ENCODE results near the gene CNTNAP4.
A peak's percentile ranks its signal among the peaks of the same experiment; 100 is the strongest.

Gene CNTNAP4

GRCh38 chr16:76309639-76310335 lies 32.6 kb downstream of the CNTNAP4 start:
- DNase-seq = no peak

DNA sequence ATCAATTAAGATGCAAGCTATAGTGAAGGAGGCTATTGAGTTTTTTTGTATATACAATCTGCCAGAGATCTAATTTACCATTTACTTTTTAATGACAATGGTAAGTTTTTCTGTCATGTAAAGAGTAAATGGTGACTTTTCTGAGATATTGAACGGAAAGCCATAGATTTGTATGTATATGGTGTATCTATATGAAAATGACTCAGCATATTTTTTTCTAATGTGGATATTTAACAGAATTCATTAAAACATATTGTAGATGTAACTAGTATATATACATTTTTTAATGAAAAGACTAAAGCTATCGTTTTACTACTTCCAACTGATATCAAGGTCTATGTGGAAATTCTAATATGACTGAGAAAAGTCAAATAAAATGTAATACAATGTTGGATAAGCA lies 34.1 kb downstream of the CNTNAP4 start:
- DNase-seq = no peak

DNA sequence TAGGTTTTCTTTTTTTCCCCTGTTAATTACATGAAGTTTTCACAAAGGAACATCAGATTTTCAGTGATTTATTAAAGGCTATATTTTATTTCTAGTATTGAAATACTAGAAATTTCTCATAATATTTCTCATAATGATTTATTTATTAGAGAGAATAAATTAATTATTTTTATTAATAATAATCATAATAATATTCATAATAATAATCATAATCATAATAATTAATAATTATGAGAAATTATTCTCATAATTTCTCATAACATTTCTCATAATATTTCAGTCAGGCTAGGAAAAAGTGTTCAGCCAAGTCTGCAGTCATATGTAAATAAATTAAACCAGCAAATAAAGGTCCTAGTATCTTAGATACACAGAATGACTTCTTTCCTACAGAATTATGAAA lies 41.4 kb downstream of the CNTNAP4 start:
- DNase-seq = no peak

DNA sequence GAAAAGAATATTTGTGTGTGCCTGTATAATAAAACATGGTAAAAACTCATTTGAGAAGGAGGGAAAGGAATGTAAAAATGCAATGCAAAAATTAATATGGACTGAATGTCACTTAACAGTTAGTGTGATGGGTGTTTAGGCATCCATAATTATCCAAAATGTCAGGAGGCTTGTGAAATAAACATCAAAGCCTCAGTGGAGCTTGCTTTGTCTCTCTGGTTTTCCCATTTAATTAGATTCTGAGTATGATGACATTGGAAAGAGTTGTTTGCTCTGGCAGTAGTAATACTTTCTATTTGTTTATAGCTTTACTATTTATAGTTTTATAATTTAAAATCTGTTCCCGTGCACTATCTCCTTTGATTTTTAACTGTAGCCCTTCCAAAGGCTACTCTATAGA lies 51.9 kb downstream of the CNTNAP4 start:
- no peak for DNase-seq

- DNase-seq = no peak
Measured at GRCh38 chr16:76335180-76335974, 58.2 kb downstream of the CNTNAP4 start.

DNA sequence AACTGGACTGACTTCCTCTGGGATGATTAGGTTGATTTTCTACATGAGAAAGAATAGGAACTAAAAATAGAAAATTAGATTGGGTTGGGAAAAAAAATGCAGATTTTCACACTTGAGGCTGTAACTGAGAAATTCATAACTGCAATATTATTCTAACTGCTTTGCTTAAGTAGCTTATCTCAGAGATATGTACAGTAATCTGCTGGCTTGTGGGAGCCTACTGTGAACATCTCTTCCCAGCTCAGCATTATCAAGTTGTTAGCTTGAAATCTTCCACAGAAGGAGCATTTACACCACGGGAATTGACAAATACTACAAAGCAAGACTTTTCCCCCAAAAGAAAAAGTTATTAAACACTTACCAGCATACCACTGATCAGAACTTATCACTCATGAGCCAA lies 58.9 kb downstream of the CNTNAP4 start:
- no peak for DNase-seq

DNA sequence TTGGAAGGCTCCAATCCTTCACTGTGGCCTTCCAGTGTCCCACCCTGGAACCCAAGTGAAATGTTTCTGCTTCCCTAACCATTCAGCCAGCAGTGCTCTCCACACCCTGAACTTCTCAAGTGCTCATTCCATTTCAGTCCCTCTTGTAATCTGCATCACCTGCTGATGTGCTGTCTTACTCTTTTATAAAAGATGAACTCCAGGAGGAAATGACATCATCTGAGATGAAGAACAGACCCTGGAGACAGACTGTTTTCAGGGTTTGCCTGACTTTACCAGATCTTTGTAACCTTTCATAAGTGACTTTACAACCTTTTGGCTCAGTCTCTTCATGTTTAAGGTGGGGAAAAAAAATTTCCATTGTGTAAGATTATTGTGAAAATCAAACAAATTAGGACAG lies 61.3 kb downstream of the CNTNAP4 start:
- DNase-seq = no peak

DNA sequence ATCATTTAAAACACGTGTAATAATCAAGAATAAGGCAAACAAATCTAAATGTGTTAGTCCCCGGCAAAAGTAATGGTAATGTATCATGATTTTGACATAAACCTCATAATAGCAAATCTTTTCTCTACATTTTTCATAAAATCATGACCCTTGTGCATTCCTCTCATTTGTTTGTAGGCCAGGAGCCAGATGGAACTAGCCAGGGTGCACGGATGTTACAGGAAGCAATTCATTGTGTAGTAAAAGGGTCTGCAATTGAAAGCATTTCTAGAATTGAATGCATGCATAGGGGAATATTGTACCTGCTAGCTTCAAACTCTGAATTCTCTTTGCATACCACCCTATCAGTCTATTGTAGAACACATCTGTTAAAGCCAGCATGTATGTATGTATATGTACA lies 66.6 kb downstream of the CNTNAP4 start:
- DNase-seq = no peak

DNA sequence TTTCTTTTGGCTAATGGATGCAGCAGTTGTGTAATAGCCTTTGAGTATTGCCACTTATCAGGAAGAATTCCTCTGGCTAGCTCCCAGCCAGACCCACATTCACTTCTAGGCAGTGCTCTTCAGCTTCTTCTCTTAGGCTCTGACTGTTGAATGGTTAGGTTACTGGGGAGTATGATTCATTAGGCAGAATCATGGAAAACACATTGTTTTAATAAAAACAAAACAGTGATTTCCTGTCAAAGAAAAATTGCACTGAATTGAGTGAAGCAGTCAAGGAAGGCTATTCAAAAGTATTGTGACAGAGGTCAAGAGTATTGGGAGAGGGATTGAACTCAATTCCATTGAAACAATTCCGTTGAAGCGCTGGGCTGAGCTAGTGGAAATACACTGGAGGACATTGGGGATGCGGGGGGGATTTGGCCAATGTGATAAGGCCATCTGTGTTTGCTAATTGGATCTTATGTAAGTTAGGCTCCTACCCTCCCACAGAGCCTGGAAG lies 68.0 kb downstream of the CNTNAP4 start:
- no peak for DNase-seq

GRCh38 chr16:76346210-76346609 lies 69.0 kb downstream of the CNTNAP4 start:
- DNase-seq = no peak

DNA sequence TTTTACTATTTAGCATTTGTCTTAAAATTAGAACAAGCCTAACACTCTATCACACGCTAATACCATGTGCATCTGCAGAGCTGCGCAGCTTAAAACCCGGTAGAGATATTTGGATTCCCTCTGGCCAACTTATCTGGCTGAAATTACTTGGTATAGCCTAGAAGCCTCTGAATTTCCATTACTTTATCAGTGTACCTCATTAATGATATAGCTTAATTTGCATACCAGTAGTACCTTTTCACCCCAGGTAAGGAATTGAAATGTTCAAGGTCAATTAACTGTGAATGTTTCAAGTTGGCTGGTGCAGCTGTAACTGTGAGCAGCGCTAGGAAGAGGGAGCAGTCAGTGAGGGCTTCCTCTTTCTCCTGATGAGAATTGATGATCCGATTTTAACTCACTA lies 74.2 kb downstream of the CNTNAP4 start:
- DNase-seq = no peak

DNA sequence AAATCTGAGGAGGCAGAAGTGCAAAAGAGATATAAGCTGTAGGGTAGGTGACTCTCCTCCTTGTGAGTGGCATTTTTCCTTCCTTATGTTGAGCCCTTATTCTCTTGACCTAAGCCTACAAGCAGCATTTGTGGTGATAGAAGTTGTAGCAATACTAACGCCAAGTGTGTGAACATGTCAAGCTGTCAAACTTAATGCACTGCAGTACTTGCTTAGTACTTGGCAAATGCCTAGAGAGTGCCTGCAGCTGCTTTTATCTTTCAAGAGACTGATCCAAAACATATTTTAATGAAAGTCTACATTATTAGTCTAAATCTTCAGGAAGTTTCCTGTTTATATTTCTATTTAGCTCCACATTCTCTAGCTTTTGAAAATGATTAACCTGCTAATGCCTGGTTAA lies 83.2 kb downstream of the CNTNAP4 start:
- peak; percentile 33 for DNase-seq

DNA sequence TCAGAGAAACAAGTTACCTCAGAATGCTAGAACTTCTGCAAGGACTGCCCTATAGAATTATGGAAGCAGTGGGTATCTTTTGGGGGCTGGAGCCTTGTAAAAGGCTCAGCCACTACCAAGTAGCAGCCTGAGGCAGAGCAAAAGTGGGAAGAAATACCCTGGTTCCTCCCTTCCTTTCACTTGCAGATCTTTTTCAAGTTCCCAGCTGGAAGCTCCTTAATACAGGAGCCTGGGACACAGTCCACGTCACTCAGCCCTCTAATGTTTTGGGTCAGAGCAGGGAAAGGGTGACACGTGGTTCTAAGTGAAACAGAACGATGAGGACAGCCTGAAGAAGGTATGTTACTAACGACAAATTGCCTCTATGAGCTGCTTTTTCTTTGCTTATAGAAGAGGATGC lies 93.1 kb downstream of the CNTNAP4 start:
- no peak for DNase-seq

DNA sequence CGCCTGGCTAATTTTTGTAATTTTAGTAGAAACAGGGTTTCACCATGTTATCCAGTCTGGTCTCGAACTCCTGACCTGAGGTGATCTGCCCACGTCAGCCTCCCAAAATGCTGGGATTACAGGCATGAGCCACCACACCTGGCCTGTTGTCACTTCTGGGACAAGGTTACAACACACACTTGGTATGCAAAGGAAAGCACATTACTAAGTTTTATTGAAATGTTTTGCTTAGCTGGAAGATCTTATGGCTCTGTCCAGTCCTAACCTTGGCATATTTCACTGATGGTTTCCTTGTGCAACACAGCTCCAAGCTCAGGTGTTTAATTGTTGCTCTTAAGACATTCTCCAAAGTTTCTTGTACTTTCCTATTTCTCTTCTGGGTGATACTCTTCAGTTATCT lies 94.2 kb downstream of the CNTNAP4 start:
- DNase-seq = no peak

GRCh38 chr16:76373998-76374397 lies 96.8 kb downstream of the CNTNAP4 start:
- no peak for DNase-seq

DNA sequence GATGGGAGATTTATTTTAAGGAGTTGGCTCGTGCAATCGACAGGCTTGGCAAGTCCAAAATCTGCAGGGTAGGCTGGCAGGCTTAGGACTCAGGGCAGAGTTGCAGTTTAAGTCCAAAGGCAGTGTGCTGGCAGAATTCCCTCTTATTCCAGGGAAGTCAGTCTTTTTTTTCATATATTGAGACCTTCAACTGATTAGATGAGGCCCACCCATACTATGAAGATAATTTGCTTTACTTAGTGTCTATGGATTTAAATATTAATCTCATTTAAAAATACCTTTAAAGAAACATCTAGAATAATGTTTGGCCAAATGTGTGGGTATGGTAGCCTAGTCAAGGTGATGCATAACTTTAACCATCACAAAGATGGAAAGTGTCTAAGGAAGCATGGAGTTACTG lies 99.8 kb downstream of the CNTNAP4 start:
- no peak for DNase-seq

- no peak for DNase-seq
Measured at GRCh38 chr16:76378020-76378419, 100.8 kb downstream of the CNTNAP4 start.

GRCh38 chr16:76381096-76381495 lies 103.9 kb downstream of the CNTNAP4 start:
- no peak for DNase-seq

DNA sequence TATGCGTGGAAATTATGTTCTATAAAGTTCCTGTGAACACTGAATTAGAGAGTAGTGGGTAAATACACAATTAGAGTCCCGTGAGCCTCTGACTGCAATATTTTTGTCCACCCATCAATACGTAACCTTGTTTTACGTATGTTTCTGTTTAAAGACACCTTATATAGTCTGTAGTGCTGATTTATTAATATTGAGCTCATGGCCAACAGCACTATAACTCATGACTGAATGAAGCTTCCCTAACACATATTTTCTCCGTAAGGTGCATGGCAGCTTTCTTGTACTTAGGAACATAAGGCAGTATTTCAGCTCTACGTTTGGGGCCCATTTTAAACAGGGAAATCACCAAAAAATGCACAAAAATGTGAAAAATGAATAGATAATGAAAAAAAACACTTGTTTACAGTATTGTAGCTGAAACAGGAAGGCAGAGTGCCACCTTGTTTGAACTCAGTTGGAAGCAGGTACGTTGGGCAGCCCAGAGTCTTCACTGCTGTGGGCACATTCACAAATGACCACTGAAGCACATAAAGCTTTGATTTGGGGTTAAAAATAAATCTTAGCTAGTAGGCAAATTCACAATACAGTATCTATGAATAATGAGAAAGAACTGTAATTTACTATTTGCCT lies 108.5 kb downstream of the CNTNAP4 start:
- no peak for DNase-seq

DNA sequence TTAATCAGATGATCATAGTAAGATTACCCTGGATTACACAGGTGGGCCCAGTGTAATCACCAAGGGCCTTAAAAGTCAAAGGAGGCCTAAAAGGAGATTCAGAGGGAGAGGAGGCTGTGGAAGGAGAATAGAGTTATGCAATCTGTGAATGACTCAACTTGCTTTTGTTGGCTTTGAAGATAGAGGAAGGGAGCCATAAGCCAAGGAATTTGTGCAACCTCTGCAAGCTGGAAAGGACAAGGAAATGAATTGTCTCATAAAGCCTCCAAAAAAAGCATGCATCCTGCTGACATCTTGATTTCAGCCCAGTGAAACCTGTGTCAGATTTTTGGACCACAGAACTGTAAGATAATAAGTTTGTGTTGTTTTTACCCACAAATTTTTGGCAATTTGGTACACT lies 109.6 kb downstream of the CNTNAP4 start:
- no peak for DNase-seq

DNA sequence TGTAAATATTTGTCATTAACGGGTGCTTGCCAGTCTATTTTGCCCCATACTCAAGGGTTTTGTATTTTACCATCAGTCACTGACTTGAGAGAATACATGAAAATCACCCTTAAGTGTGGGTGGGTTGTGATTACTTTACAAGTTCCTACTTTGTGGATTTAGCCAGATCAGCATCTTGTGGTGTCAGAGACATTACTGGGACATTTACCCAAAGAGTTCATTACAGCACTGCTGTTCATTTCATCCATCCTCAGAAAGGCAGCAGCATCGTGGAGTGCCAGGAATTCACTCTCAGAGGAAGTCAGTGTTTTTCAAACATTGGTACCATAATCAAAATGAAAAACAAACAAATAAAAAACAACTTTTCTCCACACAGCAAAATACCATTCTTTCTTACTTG lies 110.8 kb downstream of the CNTNAP4 start:
- no peak for DNase-seq

GRCh38 chr16:76389126-76389525 lies 111.9 kb downstream of the CNTNAP4 start:
- DNase-seq = no peak

- DNase-seq = no peak
Measured at GRCh38 chr16:76390476-76390875, 113.3 kb downstream of the CNTNAP4 start.

GRCh38 chr16:76396977-76397376 lies 119.8 kb downstream of the CNTNAP4 start:
- no peak for DNase-seq
